T-helper 2 cell treated with Interferon-gamma antibody and Interleukin-4, amounts not matched to agents 100 ng/mL and 5 ng/mL, for 36 hours (primary cell): ENCODE measurements around the gene C6orf120. TPM values are rescaled to one million over a fixed set of nuclear protein-coding genes. Genes with fewer than 3 reads are reported as not detected.

Experiments used
- intact Hi-C: fragments of 100-400 bp; cut with micrococcal nuclease; formaldehyde crosslinking; loops from one replicate; pipeline ENCODE4 v1.15.1; 2023
- total RNA-seq: library from RNA; stranded (reverse); gene quantifications from 2 replicates; pipeline ENCODE4 v1.2.3, GENCODE V29; 2022

C6orf120 gene
- 17.0 and 17.9 TPM in 2 replicates for total RNA-seq

GRCh38 chr6:169701954-169702839 lies at the start of gene C6orf120, which contains the start of gene WDR27:
TSS of gene C6orf120 (plus strand) at chr6:169702126. CDS start at chr6:169702460, 334 bp downstream.
TSS of gene WDR27 (minus strand) at chr6:169702029. CDS start at chr6:169689005, 13,024 bp downstream.
- intact Hi-C loops = loop anchor here (1.0 to 10.0 kb wide), 9 partner anchors 21 to 851 kb away; partner anchors contain the start of genes DYNLT2, ERMARD, FAM120B and PSMB1

GRCh38 chr6:169652896-169653295 lies 49.0 kb upstream of the C6orf120 start:
- intact Hi-C loops = loop anchor here (10.0 kb wide), 2 partner anchors 118 to 438 kb away; no protein-coding TSS in a partner anchor

GRCh38 chr6:169653691-169654090 lies 48.2 kb upstream of the C6orf120 start:
- intact Hi-C loops = loop anchor here (1.0 to 10.0 kb wide), 5 partner anchors 49 to 758 kb away; partner anchors contain the start of genes C6orf120 and WDR27

GRCh38 chr6:169654598-169655391 lies 47.1 kb upstream of the C6orf120 start:
- intact Hi-C loops = loop anchor here (1.0 to 10.0 kb wide), 5 partner anchors 48 to 759 kb away; partner anchors contain the start of genes C6orf120 and WDR27

GRCh38 chr6:169656546-169657283 lies 45.2 kb upstream of the C6orf120 start:
- intact Hi-C loops = loop anchor here (10.0 kb wide), 2 partner anchors 122 to 442 kb away; no protein-coding TSS in a partner anchor

- intact Hi-C loops = loop anchor here (10.0 kb wide), 2 partner anchors 122 to 442 kb away; no protein-coding TSS in a partner anchor
Observed at GRCh38 chr6:169657284-169657610, 44.7 kb upstream of the C6orf120 start.

GRCh38 chr6:169659820-169660610 lies 41.9 kb upstream of the C6orf120 start:
- intact Hi-C loops = loop anchor here (10.0 kb wide), 2 partner anchors 125 to 445 kb away; no protein-coding TSS in a partner anchor

- intact Hi-C loops = no loop called here
Observed at GRCh38 chr6:169660751-169661390, 41.1 kb upstream of the C6orf120 start.

GRCh38 chr6:169661391-169661756 lies 40.6 kb upstream of the C6orf120 start:
- intact Hi-C loops = no loop called here

- intact Hi-C loops = no loop called here
Observed at GRCh38 chr6:169663468-169663867, 38.5 kb upstream of the C6orf120 start.

- intact Hi-C loops = no loop called here
Observed at GRCh38 chr6:169664227-169664626, 37.7 kb upstream of the C6orf120 start.

- intact Hi-C loops = no loop called here
Observed at GRCh38 chr6:169665289-169665688, 36.6 kb upstream of the C6orf120 start.

GRCh38 chr6:169666441-169666840 lies 35.5 kb upstream of the C6orf120 start:
- intact Hi-C loops = no loop called here

- intact Hi-C loops = no loop called here
Observed at GRCh38 chr6:169667716-169668115, 34.2 kb upstream of the C6orf120 start.

- intact Hi-C loops = no loop called here
Observed at GRCh38 chr6:169668203-169668847, 33.6 kb upstream of the C6orf120 start.

- intact Hi-C loops = no loop called here
Observed at GRCh38 chr6:169669147-169669546, 32.8 kb upstream of the C6orf120 start.

GRCh38 chr6:169669889-169670288 lies 32.0 kb upstream of the C6orf120 start:
- intact Hi-C loops = no loop called here

GRCh38 chr6:169671563-169671962 lies 30.4 kb upstream of the C6orf120 start:
- intact Hi-C loops = no loop called here

GRCh38 chr6:169675011-169675410 lies 26.9 kb upstream of the C6orf120 start:
- intact Hi-C loops = no loop called here
